Heart left ventricle (tissue), 16 donors: ENCODE results near the gene VARS1. TPM values are rescaled to one million over a fixed set of nuclear protein-coding genes. Genes with fewer than 3 reads are reported as not detected.
"Not testable (repeated sequence)": the region's sequence is repeated elsewhere in the genome, so short reads cannot be mapped to it uniquely, and the experiment has no call there.

Source experiments
- ATAC-seq, 4 donors: fragments of 200-7000 bp; cut with Tn5 transposase; one replicate each; pipeline ENCODE4 v1.9.1; 2020 to 2022; ENCODE audit warnings: moderate library complexity in 4 of 4, mild to moderate bottlenecking in 3 of 4, moderate number of reproducible peaks in 1 of 4
- DNase-seq, 5 donors: peaks; one replicate each; pipeline ENCODE4 v3.0.0-alpha.2; 2020
- H3K27ac ChIP-seq, 12 donors: fragments of 200-600 bp; sonication (generic) in 4 of 12; one replicate each; pipeline versions ENCODE4 v1.5.0 to v1.8.0; 2016 to 2022; ENCODE audit warnings: mild to moderate bottlenecking in 2 of 12
- H3K27me3 ChIP-seq, 9 donors: fragments of 200-600 bp; sonication (generic) in 2 of 9; one replicate each; pipeline versions ENCODE4 v1.5.1 to v1.8.0; 2016 to 2022; ENCODE audit warnings: mild to moderate bottlenecking in 3 of 9
- H3K36me3 ChIP-seq, 9 donors: fragments of 200-600 bp; sonication (generic) in 2 of 9; one replicate each; pipeline versions ENCODE4 v1.5.0 to v1.8.0; 2018 to 2022; ENCODE audit warnings: mild to moderate bottlenecking in 2 of 9
- H3K4me1 ChIP-seq, 12 donors: fragments of 200-600 bp; sonication (generic) in 4 of 12; one replicate each; pipeline versions ENCODE4 v1.5.0 to v1.8.0; 2016 to 2022; ENCODE audit warnings: mild to moderate bottlenecking in 3 of 12
- H3K4me3 ChIP-seq, 12 donors: fragments of 200-600 bp; sonication (generic) in 4 of 12; one replicate each; pipeline versions ENCODE4 v1.5.0 to v1.8.0; 2017 to 2022; ENCODE audit warnings: mild to moderate bottlenecking in 9 of 12, moderate library complexity in 4 of 12
- H3K9me3 ChIP-seq, 12 donors: fragments of 200-600 bp; sonication (generic) in 4 of 12; one replicate each; pipeline versions ENCODE4 v1.5.0 to v1.8.0; 2016 to 2022; ENCODE audit warnings: mild to moderate bottlenecking in 1 of 12
- CTCF ChIP-seq, 12 donors: fragments of 200-600 bp; sonication (generic) in 4 of 12; IDR thresholded peaks; one replicate each; pipeline versions ENCODE4 v1.5.0 to v1.8.0; 2018 to 2022; ENCODE audit warnings: antibody characterized with exemption in 12 of 12, mild to moderate bottlenecking in 5 of 12
- POLR2A ChIP-seq, 2 donors: fragments of 450-650 bp; IDR thresholded peaks; one replicate each; pipeline ENCODE4 v1.6.1; 2017; ENCODE audit warnings: antibody characterized with exemption in 2 of 2, mild to moderate bottlenecking in 2 of 2, moderate library complexity in 2 of 2
- WGBS, 4 donors: extraction: QIAGEN DNeasy Blood & Tissue Kit in 2 of 4; methylation state at CpG; one replicate each; pipeline versions ENCODE4 v1.1.5 to v1.1.7; 2013 to 2018; 5-methylcytosine and 5-hydroxymethylcytosine counted together
- intact Hi-C, 10 donors: fragments of 100-400 bp; cut with DNase I; formaldehyde crosslinking; loops; one replicate each; pipeline versions ENCODE4 v1.11.1 to v1.14.2; 2022
- polyA plus RNA-seq, 2 donors: library from polyadenylated mRNA; stranded (reverse); fragments of 200-250 nt; gene quantifications; one replicate each; pipeline ENCODE4 v1.2.3, GENCODE V29; 2013
- total RNA-seq, 9 donors: library from RNA; depleted of rRNA in 2 of 9; stranded (reverse); fragments of >200 nt in 2 of 9; fragmentation: NEBNext Ultra II Directional in 3 of 9; extraction: Animal tissue kit (Norgen Biotek cat#: 25700) in 3 of 9; gene quantifications; one replicate each; pipeline versions ENCODE4 v1.1.0 to v1.2.4, GENCODE V29; 2016 to 2023
- donor health status: ischemic (EF 13 %, LVEDD 7.1; RV severe dilation, severe dysfunction).
- donor health status: healthy with polysubstance abuse.
- donor health status: DM: no; HTN: yes; CAD: no.
- donor health status: DM: no; HTN: no; CAD: no.
- donor health status: ischemic (EF 25% LVEDD 6.9; RV normal size, moderate dysfunction).
- donor health status: ischemic (EF 25% LVEDD 5.7; RV mildly dilated, moderate dysfunction).
- donor health status: healthy.
- donor health status: DM: yes; HTN: yes; CAD: no.
- donor health status: ischemic (EF 35%, LVEDD 5.7; RV mildly dilated, moderate dysfunction).
- donor health status: nonischemic (EF 11% LVEDD 7.7; RV severe dilation, severe dysfunction).
- donor health status: DM: yes; HTN: yes; CAD: no.
- donor health status: PGD.
- donor health status: ischemic (EF 29% LVEDD 5.4; RV normal size, mild dysfunction).
- donor health status: nonischemic (EF 23%, LVEDD 6.1; RV moderate dilation, normal function).

The VARS1 gene
- total and polyA plus RNA-seq, 11 donors = 18.6 to 61.8 (median 26.1) TPM

- WGBS, 4 donors = 24 to 49% (median 45%) methylated on average over 15 to 16 of the region's 37 CpGs
These were observed 21.8 kb upstream of the VARS1 start for GRCh38 chr6:31817133-31817928.

GRCh38 chr6:31815025-31815838 lies 19.7 kb upstream of the VARS1 start, which contains the start of the genes HSPA1A and HSPA1L:
HSPA1A (plus strand) TSS chr6:31815543; CDS start chr6:31815757, 214 bp downstream.
HSPA1L (minus strand) TSS chr6:31815283; CDS start chr6:31811972, 3,311 bp downstream.
- no peaks in the 10 kb centered on the region for H3K9me3 ChIP-seq
- H3K27ac ChIP-seq = peak within 1 kb of the TSS; percentile 91 to 100 (median 99)
- H3K4me3 ChIP-seq = peak within 1 kb of the TSS; percentile 25 to 76 (median 66)
- ATAC-seq = peak; percentile 87 to 91 (median 90)
- 0 to 1% (median 0%) methylated on average over 10 to 56 of the region's 56 CpGs for WGBS, 4 donors
- DNase-seq = peak; percentile 96 to 98 (median 98)
- no peaks in the 10 kb centered on the region for H3K27me3 ChIP-seq
- intact Hi-C loops = no loop called here
- H3K36me3 ChIP-seq = peaks cover 0 to 3% (median 0%) of the 10 kb centered on the region in 9 donors
- H3K4me1 ChIP-seq = peaks cover 0 to 45% (median 32%) of the 10 kb centered on the region in 12 donors
- TF ChIP-seq CTCF (IDR thresholded peaks at IDR 0.05) (no peak), POLR2A (IDR thresholded peaks at IDR 0.05) (peak; percentile 99 to 100)

More at GRCh38 chr6:31817133-31817928, 21.8 kb upstream of the VARS1 start:
- H3K9me3 ChIP-seq, H3K36me3 ChIP-seq, DNase-seq, ATAC-seq, intact Hi-C loops, H3K27me3 ChIP-seq: not testable (repeated sequence)
- TF ChIP-seq CTCF (IDR thresholded peaks at IDR 0.05) = peak in 5 of 12 donors; percentile 11 to 44 (median 23)
- Histone ChIP-seq H3K27ac (peak overlapping the region; percentile 63 to 100 (median 98)), H3K4me1 (peaks cover 0 to 58% (median 45%) of the 10 kb centered on the region in 12 donors), H3K4me3 (peak overlapping the region; percentile 24 to 70 (median 63))

GRCh38 chr6:31814677-31815024 lies 19.1 kb upstream of the VARS1 start:
- no peaks in the 10 kb centered on the region for H3K9me3 ChIP-seq
- DNase-seq (peak; percentile 94 to 98 (median 97)), ATAC-seq (peak; percentile 84 to 89 (median 87))
- peak overlapping the region; percentile 91 to 100 (median 99) for H3K27ac ChIP-seq
- peak in 1 of 2 donors; percentile 61 for TF ChIP-seq POLR2A (IDR thresholded peaks at IDR 0.05)
- no peak for TF ChIP-seq CTCF (IDR thresholded peaks at IDR 0.05)
- no peaks in the 10 kb centered on the region for H3K27me3 ChIP-seq
- peak overlapping the region; percentile 22 to 76 (median 66) for H3K4me3 ChIP-seq
- WGBS, 4 donors = 0 to 3% (median 1%) methylated on average over 12 to 13 of the region's 13 CpGs
- peaks cover 0 to 4% (median 0%) of the 10 kb centered on the region in 9 donors for H3K36me3 ChIP-seq
- intact Hi-C loops = loop anchor here in 2 of 10 donors (5.0 kb wide), 2 partner anchors 77 to 82 kb away; partner anchors contain the start of gene CLIC1 (in 1 of the 2)
- peaks cover 0 to 39% (median 28%) of the 10 kb centered on the region in 12 donors for H3K4me1 ChIP-seq
